GM12892 (cell line): ENCODE data around the gene OLFM2.

Experiments
- POLR2A ChIP-seq: IDR thresholded peaks from 2 replicates; pipeline ENCODE4 v1.6.1; 2011; ENCODE audit warnings: low read depth, low read length, control low read depth
- POLR2AphosphoS5 ChIP-seq: IDR thresholded peaks from 2 replicates; pipeline ENCODE4 v1.6.1; 2011; ENCODE audit warnings: low read depth, low read length, control low read depth
- TAF1 ChIP-seq: IDR thresholded peaks from 2 replicates; pipeline ENCODE4 v1.6.1; 2011; ENCODE audit warnings: low read depth, mild to moderate bottlenecking, control low read depth, low read length, borderline replicate concordance

GRCh38 chr19:9857076-9857721 is 79.1 kb downstream of the OLFM2 start:
- TF ChIP-seq POLR2A (no peak), POLR2AphosphoS5 (no peak), TAF1 (no peak)
